GM19463 (cell line): Measurements from ENCODE around the gene ZFHX3.

Source experiments
- ATAC-seq: cut with Tn5 transposase; IDR thresholded peaks from one replicate; pipeline ENCODE4 v1.9.1; 2021; ENCODE audit warnings: mild to moderate bottlenecking, moderate library complexity; ENCODE audit not compliant: unreplicated experiment

The ZFHX3 gene

DNA sequence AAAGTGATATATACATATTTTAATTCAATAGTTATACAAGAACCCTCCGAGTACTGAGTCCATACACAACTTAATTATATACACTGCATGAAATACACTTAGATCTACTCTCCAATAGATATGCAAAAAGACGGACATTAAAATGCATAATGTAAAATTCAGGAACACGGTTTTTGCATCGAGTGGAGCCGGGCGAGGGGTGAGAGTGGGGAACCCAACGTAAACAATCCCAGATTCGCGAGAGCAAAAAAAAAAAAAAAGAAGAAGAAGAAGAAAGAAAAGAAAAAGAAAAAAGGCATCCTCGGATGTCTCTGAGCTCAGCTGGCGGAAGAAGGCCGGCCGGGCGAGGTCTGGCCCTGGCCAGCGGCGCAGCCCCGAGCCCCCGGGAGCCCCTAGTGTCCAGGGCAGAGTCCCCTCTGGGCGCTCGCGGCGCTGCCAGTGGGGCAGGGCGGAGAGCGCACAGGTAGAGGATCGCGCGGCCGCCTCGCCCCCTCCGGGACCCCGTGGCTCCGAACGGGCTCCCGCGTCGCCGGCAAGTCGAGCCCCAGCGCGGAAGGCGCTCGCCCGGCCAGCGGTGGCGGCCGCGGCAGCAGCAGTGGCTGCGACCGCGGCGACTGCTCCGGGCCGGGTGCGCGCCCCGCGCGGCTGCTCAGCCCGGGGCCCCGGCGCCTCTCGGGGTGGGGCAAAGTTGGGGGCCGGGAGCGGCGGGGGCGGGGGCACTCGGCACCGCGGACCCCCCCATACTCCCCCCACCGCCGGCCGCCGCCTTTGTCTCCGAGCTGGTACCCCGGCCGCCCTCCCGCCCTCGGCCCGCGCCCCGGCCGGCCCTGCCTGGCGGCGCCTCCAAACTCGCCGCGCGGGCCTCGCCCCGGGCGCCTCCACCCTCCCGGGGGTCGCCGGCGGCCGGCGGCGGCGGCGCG, 9.6 kb upstream of the ZFHX3 start:
- ATAC-seq: peak; percentile 37

GRCh38 chr16:73056921-73057290, 9.0 kb upstream of the ZFHX3 start:
- ATAC-seq: no peak

DNA sequence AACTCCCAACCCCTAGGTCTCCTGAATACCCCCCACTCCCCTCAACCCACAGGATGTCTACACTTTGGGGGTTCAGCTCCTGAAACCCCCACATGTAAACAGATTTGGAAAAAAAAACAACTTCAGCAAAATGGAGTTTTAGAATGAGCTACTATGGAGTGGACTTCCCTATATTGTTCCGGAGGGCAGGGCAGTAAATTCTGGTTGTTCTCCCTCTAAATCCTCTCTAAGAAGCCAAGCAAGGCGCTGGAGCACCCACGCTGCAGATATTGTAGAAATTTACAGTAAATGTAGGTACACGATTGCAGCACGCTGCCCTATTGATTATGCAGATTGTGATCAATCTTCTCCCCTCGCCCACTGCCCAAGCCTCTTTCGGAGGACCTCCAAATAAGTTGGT, 8.5 kb upstream of the ZFHX3 start:
- no peak for ATAC-seq

DNA sequence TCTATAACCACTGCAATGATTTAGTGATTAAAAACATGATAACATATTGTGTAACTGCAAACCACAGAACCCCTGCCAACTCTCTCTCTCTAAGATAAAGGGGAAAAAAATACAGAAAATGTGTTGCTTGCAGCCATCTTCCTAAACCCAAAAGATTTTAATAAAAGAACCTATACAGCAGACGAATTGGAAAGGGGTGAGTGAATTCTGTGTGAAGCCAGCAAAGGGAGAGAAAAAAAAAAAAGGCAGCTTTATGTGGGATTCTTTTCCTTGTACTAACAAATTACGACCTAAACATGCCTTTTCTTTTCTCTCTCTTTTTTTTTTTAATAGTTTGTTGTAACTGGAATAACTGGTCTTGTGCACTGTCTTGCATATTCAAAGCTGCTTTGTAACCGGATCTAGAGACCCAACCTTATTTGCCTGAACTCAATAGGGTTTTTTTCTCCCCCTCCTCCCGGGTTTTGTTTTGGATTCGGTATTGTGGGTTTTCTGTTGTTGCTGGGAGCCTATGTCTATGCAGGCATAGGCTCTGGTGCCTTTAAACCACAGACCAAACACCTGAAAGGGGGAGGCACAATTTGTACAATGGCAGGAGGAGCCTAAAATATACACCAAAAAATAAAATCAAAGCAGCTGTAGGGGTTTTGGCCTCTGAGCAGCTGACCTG, 7.0 kb upstream of the ZFHX3 start:
- no peak for ATAC-seq

GRCh38 chr16:73054498-73054812, 6.5 kb upstream of the ZFHX3 start:
- ATAC-seq: no peak

GRCh38 chr16:73054125-73054484, 6.2 kb upstream of the ZFHX3 start:
- ATAC-seq: no peak

DNA sequence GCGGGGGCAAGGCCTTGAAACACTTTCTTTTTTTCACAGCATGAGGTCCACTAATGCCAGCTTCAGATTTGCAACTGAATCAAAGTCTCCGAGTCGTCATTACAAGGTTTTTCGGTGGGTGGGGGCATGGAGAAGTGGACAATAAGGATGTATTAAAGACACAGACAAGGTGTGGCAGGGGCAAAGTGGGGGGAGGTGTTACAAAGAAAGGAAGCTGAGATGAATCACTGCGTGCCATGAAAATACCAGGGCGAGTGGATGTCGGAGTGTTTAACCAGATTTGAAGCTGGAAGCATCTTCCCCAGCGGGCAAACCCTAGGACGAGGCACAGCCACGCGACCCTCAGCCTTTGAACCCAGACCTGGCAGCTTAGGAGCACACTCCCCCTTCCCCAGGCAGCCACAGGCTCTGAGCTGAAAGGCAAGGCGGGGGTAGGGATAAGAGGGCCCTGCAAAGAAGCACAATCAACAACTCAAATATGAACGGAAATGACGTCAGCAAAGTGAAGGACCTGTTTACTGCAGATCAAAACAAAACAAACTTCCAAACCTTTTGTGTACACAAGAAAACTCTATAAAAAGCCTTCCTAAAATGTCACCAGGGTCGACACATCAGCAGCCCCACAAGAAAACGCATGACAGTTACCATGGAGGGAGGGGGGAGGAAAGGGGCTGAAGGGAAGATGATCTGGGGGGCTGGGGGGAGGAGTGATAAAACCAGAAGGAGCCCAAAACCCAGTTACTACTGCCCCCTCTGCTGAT, 5.6 kb upstream of the ZFHX3 start:
- no peak for ATAC-seq

DNA sequence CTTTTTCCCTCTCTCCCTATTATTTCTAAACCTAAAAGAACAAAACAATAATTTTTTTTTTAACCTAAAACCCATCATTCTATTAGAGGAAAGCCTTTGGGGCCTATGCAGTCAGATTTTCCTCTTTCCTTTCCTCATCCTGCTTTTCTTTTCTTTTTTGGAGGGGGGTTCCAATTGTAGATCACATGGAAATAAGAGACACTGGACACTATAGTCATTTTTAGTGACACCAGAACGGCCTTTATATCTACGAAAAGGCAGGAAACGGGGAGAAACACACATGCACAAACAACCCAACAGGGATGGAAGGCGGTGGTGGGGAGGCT, 5.1 kb upstream of the ZFHX3 start:
- ATAC-seq: no peak

DNA sequence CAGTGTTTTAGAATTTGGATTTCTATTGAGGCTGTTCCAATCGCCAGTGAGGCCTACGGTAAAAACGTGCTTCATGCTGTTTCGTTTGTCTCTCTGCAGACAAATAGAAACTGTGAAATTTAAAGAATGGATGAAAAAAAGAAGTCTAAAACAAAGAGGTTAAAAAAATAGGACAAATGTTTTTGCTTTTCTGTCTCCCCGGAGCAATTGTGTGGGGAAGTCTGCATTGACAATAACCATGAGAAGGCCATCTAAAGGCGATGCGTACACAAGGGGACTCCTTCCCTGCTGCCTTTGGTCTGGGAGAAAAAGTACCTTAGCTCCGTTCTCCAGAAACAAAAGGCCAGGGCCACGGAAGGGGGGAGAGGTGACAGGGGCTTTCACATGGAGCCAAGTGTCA, 4.6 kb upstream of the ZFHX3 start:
- no peak for ATAC-seq

GRCh38 chr16:73051961-73052360, 4.0 kb upstream of the ZFHX3 start:
- ATAC-seq: no peak

DNA sequence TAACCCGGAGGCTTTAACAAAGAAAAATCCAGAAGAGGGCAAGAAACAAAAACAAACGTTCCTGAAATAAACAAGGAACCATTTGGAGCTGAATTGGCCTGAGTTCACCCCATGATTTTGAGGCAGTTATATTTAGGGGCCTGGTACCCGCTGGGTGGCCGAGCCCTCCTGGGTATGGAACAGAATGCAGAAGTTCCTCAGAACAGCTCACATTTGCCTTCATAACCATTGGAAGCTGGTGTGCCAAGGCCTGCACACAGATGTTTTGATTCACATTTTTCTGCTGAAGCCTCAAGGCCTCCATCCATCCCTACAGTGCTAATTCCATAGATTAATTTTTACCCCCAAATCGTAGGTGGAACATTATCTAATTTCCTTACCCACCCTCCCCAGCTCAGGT, 3.3 kb upstream of the ZFHX3 start:
- ATAC-seq: no peak

DNA sequence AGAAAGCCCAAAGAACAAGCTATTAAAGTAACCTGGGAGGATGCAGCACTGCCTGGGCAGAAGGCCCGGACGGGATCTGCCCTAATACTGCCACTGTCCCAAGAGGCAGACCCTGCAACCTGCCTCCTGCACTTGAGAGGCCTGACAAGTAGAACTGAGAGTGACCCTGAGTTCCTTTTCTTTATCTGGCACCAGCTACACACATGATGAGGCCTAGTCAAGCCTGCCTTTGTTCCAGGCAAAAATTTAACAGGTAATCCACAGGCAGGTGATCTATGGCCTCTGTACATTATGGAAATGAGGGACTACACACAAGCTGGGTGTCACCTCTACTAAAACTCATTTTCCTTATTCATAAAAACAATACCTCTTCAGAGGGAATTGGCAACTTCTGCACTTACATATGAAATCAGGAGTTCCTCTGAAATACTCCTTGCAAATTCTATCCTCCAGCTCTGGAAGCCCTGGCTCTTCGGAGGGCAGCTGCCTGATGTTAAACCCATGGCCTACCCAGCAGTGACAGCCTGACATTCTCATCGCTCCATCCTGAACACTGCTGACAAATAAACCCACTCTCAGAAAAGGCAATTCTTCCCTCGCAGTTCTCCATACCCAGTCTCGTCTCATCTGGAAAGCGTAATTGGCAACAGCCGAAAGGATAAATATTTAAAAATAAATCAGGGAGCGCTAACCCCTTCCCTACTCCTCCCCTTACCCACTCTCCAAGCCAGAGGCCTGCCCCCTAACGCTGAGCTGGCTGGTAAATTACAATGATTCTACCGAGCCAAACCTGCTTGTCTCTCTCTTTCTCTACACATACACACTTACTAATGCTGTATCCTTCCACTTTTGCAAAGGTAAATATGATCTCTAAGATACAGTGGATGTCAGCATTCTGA, 2.5 kb upstream of the ZFHX3 start:
- ATAC-seq: no peak

GRCh38 chr16:73049511-73049910, 1.6 kb upstream of the ZFHX3 start:
- no peak for ATAC-seq

- no peak for ATAC-seq
These were observed 1.2 kb upstream of the ZFHX3 start for GRCh38 chr16:73049091-73049490.

DNA sequence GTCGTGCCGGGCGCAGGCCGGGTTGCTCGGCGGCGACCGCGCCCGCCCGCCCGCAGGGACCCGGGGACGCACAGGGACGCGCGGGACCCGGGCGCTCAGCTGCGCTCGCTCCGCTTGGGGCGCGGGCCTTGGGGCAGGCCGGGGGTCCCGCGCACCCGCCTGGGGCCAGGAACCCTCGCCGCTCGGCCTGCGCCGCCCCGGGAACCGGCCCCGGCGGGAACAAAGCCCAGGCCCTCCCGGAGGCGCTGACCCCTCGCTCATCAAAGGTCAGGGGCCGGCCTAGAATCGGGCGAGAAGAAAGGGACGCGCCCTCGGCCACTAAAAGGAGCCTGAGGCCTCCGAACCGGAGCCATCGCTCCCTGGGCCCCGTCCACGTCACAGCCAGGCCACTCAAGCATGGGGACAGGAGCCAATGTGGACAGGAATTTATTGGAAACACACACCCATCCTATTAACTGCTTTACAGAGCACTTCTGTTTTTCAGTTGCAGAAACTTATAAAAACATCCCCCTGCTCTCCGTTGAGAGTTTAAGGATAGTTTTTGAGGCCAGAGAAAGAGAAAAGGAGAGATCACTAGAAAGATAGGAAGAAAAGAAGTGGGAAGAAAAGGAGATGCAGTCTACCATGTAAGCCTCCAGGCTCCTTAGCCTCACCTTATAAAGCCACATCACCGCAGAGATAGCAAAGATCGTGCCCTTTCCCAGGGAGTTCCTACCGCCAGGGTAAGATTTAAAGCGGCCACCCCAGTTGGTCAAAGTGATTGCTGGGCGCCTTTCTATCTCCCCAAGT, 558 bp upstream of the ZFHX3 start:
- ATAC-seq: no peak

DNA sequence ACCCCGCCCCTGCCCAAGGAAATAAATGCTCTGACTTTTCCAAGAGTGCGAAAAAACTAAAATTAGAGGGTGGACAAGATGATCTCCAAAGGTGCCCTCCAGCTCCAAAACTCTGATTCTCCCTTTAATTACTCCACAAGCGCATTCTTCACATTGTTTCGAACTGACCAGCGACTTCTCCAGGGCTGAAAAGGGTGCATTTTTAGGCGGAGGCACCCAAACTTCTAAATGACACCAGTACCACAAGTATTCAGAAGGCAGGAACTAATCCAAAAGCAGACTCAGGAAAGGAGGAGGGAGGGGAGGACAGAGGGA, 750 bp downstream of the ZFHX3 start:
- no peak for ATAC-seq

DNA sequence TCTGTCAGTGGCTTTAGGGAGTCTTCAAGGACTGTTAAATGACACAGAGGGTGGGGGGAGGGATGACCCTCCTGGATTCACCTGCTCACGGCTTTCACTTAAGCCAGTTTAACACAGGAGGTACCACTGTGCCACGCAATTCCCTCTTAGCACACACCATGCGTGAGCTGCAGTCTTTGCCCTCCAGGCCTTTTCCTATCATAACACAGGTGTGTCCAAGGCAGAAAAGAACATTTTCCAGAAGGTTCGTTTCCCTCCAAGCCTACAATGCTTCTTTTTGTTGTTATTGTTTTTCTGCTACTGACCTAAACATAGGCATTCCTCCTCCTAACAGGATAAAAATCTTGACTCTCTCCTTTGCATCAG, 1.1 kb downstream of the ZFHX3 start:
- ATAC-seq: no peak

DNA sequence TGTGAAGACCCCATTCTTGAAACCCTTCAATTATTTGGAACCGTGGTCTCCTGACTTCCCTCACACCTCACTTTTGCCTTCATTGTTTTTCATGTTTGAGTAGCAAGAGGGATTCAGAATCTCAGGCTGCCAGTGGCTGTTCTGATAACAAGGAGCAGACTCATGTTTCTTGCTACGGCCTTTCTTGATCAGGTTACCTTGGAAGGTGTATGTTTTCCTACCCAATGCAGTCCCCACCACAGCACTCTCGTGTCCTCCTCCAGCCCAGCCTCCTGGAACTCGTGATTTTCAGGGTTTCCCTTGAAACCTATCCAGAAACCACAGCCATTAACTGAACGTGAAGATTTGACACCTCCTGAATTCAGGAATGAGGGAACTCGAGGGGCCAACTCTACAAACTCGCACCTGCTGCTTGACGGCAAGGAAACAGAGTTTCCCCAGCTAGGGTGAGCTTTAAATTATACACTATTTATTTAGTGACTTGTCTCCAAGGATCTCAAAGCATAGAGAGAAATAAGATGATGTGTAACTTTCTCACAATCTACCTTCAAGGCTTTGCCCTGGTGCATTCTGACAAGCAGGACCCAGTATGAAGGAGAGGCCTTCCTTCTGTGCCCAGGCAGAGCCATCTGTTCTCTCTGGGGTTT, 1.6 kb downstream of the ZFHX3 start:
- ATAC-seq: no peak

GRCh38 chr16:73043828-73044467, 4.0 kb downstream of the ZFHX3 start:
- ATAC-seq: no peak

- no peak for ATAC-seq
These were observed 5.1 kb downstream of the ZFHX3 start for GRCh38 chr16:73042807-73043206.
